Endothelial cell of umbilical vein (primary cell): ENCODE measurements around the gene CCDC12.

Experiments used
- EZH2 ChIP-seq: IDR thresholded peaks from 2 replicates; pipeline ENCODE4 v1.6.1; 2012; ENCODE audit warnings: borderline replicate concordance, low read depth, mild to moderate bottlenecking, moderate library complexity, low read length, inconsistent platforms; ENCODE audit not compliant: severe bottlenecking
- MAX ChIP-seq: IDR thresholded peaks from 2 replicates; pipeline ENCODE4 v1.6.1; 2011; ENCODE audit not compliant: insufficient read depth, insufficient read length
- MYC ChIP-seq: IDR thresholded peaks from one replicate; pipeline ENCODE4 v1.6.1; 2011; ENCODE audit warnings: mild to moderate bottlenecking, low read depth, low read length
- POLR2A ChIP-seq: IDR thresholded peaks from 2 replicates; pipeline ENCODE4 v1.6.1; 2012; ENCODE audit warnings: low read depth, mild to moderate bottlenecking, control low read depth, low read length
- POLR2AphosphoS5 ChIP-seq: IDR thresholded peaks from 2 replicates; pipeline ENCODE4 v1.6.1; 2012; ENCODE audit warnings: low read depth, mild to moderate bottlenecking, control low read depth, low read length, moderate library complexity; ENCODE audit not compliant: insufficient read depth
- TF ChIP-seq, protein P1 (sequence below), 2 donors: IDR thresholded peaks; 1 replicate in 1 of 2; 2 replicates in 1 of 2; pipeline ENCODE4 v1.5.1; 2011; ENCODE audit warnings: low read length in 2 of 2, mild to moderate bottlenecking in 2 of 2, moderate library complexity in 2 of 2, control low read depth in 1 of 2, inconsistent platforms in 1 of 2, low read depth in 1 of 2; ENCODE audit not compliant: insufficient read depth in 1 of 2; ENCODE audit errors: extremely low read depth in 1 of 2

DNA sequence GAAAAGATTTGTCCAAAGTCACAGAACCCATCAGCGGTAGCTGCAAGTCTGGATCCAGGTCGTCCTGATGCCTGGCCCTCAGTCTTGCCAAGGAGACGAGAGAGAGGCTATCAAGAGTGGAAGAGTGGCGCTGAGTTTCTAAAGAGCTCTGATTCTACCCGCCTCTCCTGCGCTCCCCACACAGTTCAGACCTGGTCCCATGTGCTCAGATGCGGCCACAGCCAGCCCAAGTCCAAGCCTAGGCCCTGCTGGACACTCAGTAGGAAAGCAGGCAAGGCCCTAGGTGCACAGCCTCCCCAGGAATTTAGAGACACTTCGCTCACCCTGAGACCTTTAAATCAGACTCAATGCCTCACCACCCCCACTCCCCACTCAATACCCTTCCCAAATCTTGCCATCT lies 32.4 kb downstream of the CCDC12 start:
- TF ChIP-seq, protein P1, sequence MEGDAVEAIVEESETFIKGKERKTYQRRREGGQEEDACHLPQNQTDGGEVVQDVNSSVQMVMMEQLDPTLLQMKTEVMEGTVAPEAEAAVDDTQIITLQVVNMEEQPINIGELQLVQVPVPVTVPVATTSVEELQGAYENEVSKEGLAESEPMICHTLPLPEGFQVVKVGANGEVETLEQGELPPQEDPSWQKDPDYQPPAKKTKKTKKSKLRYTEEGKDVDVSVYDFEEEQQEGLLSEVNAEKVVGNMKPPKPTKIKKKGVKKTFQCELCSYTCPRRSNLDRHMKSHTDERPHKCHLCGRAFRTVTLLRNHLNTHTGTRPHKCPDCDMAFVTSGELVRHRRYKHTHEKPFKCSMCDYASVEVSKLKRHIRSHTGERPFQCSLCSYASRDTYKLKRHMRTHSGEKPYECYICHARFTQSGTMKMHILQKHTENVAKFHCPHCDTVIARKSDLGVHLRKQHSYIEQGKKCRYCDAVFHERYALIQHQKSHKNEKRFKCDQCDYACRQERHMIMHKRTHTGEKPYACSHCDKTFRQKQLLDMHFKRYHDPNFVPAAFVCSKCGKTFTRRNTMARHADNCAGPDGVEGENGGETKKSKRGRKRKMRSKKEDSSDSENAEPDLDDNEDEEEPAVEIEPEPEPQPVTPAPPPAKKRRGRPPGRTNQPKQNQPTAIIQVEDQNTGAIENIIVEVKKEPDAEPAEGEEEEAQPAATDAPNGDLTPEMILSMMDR (IDR thresholded peaks at IDR 0.05; ENCODE audit: extremely low read depth in 1 of 2, insufficient read depth in 1 of 2, low read depth in 1 of 2, low read length in 2 of 2): no peak
- TF ChIP-seq POLR2AphosphoS5 (no peak), EZH2 (no peak), POLR2A (no peak), MAX (no peak), MYC (no peak)
